GM18511 (cell line): ENCODE data around the gene GART.
"Not testable (repeated sequence)": the region's sequence is repeated elsewhere in the genome, so short reads cannot be mapped to it uniquely, and the experiment has no call there.

Source experiments
- ATAC-seq: cut with Tn5 transposase; IDR thresholded peaks from one replicate; pipeline ENCODE4 v1.9.1; 2021; ENCODE audit warnings: mild to moderate bottlenecking, moderate library complexity; ENCODE audit not compliant: unreplicated experiment

The GART gene

GRCh38 chr21:33541756-33542639, at the start of gene GART:
Gene GART, minus strand, starts transcription at chr21:33542117. Its CDS starts 2,802 bp downstream, at chr21:33539315.
- peak; percentile 57 for ATAC-seq

GRCh38 chr21:33588485-33589335, 46.8 kb upstream of the GART start, which contains the start of gene DONSON:
Gene DONSON, minus strand, starts transcription at chr21:33588684. Its CDS starts 43 bp downstream, at chr21:33588641.
- peak; percentile 84 for ATAC-seq

DNA sequence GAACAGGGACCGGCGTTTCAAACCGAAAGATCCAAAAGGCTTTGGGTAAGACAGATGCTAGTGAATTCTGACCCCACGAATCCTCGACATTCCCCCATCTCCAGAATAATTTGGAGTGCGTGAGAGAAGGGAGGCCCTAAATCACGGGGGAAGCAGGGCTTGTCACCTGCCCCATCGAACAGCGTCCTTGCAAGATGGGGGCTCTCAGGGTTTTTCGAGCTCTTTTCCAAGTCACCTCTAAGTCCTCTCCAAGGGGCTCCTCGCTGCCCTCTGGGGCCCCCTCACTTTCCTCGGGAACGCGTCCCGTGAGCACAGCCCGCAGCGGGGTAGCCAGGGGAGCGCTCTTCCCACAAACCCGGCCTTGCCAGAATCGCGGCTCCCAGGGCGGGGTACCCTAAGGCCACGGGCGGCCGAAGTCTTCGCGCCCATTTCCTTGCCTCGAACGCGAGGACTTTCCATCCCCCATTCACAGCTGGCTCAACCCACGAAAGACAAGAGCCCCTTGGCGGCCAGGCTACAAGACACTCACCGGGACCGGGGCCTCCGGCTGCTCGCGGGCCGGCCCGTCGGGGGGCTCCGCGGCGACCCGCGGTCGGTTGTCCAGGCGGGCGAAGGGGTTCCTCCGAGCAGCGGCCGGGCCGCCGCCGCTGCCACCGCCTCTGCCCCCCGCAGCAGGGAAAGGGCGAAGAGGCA, 46.0 kb upstream of the GART start:
- peak; percentile 45 for ATAC-seq

GRCh38 chr21:33586927-33587326, 45.0 kb upstream of the GART start:
- ATAC-seq: no peak

GRCh38 chr21:33584455-33584854, 42.5 kb upstream of the GART start:
- no peak for ATAC-seq

GRCh38 chr21:33578959-33579542, 37.1 kb upstream of the GART start:
- ATAC-seq: no peak

GRCh38 chr21:33578214-33578613, 36.3 kb upstream of the GART start:
- ATAC-seq: no peak

- not testable (repeated sequence) for ATAC-seq
These were observed 34.8 kb upstream of the GART start for GRCh38 chr21:33576741-33577141.

DNA sequence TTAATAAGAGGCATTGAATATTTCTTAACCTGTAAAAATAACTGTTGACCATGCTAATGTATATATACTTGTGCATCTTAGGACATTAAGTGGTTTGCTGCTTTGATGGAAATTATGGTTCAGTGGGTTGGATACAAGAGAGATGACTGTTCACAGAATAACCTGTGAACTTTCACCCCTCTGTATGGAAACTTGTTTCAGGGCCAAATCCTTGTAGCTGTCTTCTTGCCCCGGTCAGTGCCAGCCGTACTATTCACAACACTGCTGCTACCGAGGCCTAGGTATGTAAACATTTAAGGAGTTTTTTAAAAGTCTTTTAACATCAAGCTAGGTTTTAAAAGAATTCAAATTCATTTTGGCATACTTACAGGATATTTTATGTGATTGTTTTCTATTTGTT, 30.4 kb upstream of the GART start:
- no peak for ATAC-seq

- ATAC-seq: no peak
These were observed 28.1 kb upstream of the GART start for GRCh38 chr21:33569991-33570390.

DNA sequence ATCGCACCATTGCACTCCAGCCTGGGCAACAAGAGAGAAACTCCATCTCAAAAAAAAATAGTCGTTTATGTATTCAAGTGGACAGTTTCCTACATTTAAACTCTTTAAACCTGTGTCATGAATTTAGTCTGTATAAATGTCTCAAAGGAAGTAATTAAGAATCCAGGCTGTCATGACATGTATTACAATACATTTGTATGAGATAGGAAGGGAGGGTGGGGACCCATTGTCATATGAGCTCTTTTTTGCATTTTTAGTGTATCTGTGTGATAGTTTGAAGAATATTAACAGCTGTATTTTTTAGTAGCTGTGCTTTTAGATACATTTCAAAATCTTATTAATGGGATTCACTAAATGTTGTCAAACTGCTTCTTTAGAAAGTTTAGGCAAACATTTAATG, 26.5 kb upstream of the GART start:
- ATAC-seq: no peak

DNA sequence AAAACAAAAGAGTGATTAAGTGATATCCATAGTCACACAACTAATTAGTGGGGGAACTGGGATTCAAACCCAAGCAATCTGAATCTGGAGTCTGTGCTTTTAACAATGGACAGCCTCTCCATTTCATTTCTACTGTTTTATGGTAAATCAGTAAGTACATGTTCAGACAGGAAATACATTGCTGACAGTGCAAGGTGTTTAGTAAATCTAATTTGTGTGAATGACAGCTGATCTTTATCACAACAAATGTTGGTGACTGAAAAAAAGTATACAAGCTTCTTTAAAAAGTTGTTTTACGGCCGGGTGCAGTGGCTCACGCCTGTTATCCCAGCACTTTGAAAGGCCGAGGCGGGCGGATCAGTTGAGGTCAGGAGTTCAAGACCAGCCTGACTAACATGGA, 26.0 kb upstream of the GART start:
- ATAC-seq: no peak

- ATAC-seq: no peak
These were observed 24.6 kb upstream of the GART start for GRCh38 chr21:33566514-33566913.

- ATAC-seq: no peak
These were observed 20.5 kb upstream of the GART start for GRCh38 chr21:33562389-33562788.

DNA sequence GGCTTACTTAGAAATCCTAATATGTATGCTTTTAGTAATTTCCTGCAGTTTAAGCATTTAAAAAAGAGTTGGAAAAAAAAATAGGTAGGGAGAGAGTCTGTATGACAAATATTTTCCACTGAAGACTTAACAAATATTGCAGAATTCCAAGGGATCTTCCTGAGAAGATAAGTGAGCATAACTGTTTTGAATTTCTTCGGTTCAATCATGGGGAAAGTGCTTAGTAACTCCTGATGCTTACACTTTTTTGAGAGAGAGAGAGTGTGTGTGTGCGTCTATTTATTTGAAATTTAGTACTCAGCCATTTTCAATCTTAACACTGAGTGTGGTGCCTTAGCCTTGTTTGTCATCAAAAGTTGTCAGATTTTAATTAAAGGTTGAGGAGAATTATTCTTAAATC, 19.5 kb upstream of the GART start:
- ATAC-seq: no peak

- ATAC-seq: no peak
These were observed 19.0 kb upstream of the GART start for GRCh38 chr21:33560965-33561364.

- no peak for ATAC-seq
These were observed 17.9 kb upstream of the GART start for GRCh38 chr21:33559813-33560212.

GRCh38 chr21:33558777-33559421, 17.0 kb upstream of the GART start:
- no peak for ATAC-seq

GRCh38 chr21:33557447-33557846, 15.5 kb upstream of the GART start:
- ATAC-seq: no peak

- no peak for ATAC-seq
These were observed 13.0 kb upstream of the GART start for GRCh38 chr21:33554982-33555344.
